H1 (cell line): ENCODE measurements around the gene CCT4. TPM values are rescaled to one million over a fixed set of nuclear protein-coding genes. Genes with fewer than 3 reads are reported as not detected.
A peak's percentile ranks its signal among the peaks of the same experiment; 100 is the strongest.

Experiments
- ASH2L ChIP-seq: fragments of 200-600, 300-600 bp; sonication (generic); IDR thresholded peaks from one replicate; pipeline ENCODE4 v1.7.1; 2017; ENCODE audit warnings: low read length
- EZH2 ChIP-seq: fragments of 200-600 bp; sonication (generic); IDR thresholded peaks from 2 replicates; pipeline ENCODE4 v1.7.1; 2012; ENCODE audit warnings: low read depth, mild to moderate bottlenecking, moderate library complexity, low read length, inconsistent platforms; ENCODE audit not compliant: severe bottlenecking
- FOSL1 ChIP-seq: IDR thresholded peaks from 2 replicates; pipeline ENCODE4 v1.6.1; 2011; ENCODE audit warnings: mild to moderate bottlenecking, low read depth, low read length, moderate library complexity; ENCODE audit not compliant: insufficient read depth
- HDAC6 ChIP-seq: IDR thresholded peaks from one replicate; pipeline ENCODE4 v1.7.1; 2012; ENCODE audit warnings: low read depth, mild to moderate bottlenecking, inconsistent platforms, low read length, moderate library complexity
- KDM4A ChIP-seq: IDR thresholded peaks from one replicate; pipeline ENCODE4 v1.7.1; 2012; ENCODE audit warnings: low read depth, mild to moderate bottlenecking, moderate library complexity, low read length, inconsistent platforms; ENCODE audit not compliant: severe bottlenecking
- RAD21 ChIP-seq, 2 experiments: IDR thresholded peaks in 1 of 2; conservative IDR thresholded peaks in 1 of 2; 2 replicates each; pipeline ENCODE4 v1.6.1; 2011; ENCODE audit warnings: low read depth in 2 of 2, low read length in 2 of 2, improper control_type of control experiment in 1 of 2, inconsistent platforms in 1 of 2, mild to moderate bottlenecking in 1 of 2, moderate library complexity in 1 of 2
- RBBP5 ChIP-seq: IDR thresholded peaks from 2 replicates; pipeline ENCODE4 v1.7.1; 2012; ENCODE audit warnings: low read depth, mild to moderate bottlenecking, inconsistent platforms, low read length, moderate library complexity, borderline replicate concordance
- RFX5 ChIP-seq: IDR thresholded peaks from 2 replicates; pipeline ENCODE4 v1.6.1; 2011; ENCODE audit warnings: low read depth, low read length, improper control_type of control experiment, borderline replicate concordance
- SAP30 ChIP-seq: fragments of 300-600 bp; sonication (generic); IDR thresholded peaks from 2 replicates; pipeline ENCODE4 v1.7.1; 2012; ENCODE audit warnings: low read length, moderate library complexity, mild to moderate bottlenecking, inconsistent platforms; ENCODE audit not compliant: insufficient read depth, insufficient replicate concordance
- SP4 ChIP-seq: IDR thresholded peaks from 2 replicates; pipeline ENCODE4 v1.6.1; 2012; ENCODE audit warnings: low read length, inconsistent platforms
- SUZ12 ChIP-seq: fragments of 200-600 bp; sonication (generic); IDR thresholded peaks from 2 replicates; pipeline ENCODE4 v1.6.1; 2012; ENCODE audit warnings: mild to moderate bottlenecking, inconsistent platforms, low read length, moderate library complexity, mixed read lengths
- TAF7 ChIP-seq: optimal IDR thresholded peaks from 2 replicates; pipeline ENCODE3; 2011; ENCODE audit warnings: low read depth, mild to moderate bottlenecking, inconsistent platforms, low read length, moderate library complexity, borderline replicate concordance
- polyA plus RNA-seq, 7 experiments: library from polyadenylated mRNA; depleted of rRNA in 3 of 7; stranded (reverse) in 5 of 7; unstranded in 2 of 7; fragments of >200 nt in 5 of 7; fragments of 200-250 nt in 2 of 7; gene quantifications; 1 replicate in 5 of 7; 2 replicates in 1 of 7; 4 replicates in 1 of 7; pipeline versions ENCODE4 v1.2.1 to v1.2.3, GENCODE V29; 2011 to 2013; ENCODE audit warnings: missing spikeins in 2 of 7, mixed read lengths in 2 of 7
- total RNA-seq: library from RNA; stranded (reverse); fragmentation: NEBNext Ultra II Directional; extraction: Animal tissue kit (Norgen Biotek cat#: 25700); gene quantifications from 2 replicates; pipeline ENCODE4 v1.2.1, GENCODE V29; 2021
- TF ChIP-seq, protein P1 (sequence below): IDR thresholded peaks from 2 replicates; pipeline ENCODE4 v1.6.1; 2011; ENCODE audit warnings: low read length, improper control_type of control experiment
- TF ChIP-seq, protein P2 (sequence below), 3 experiments: IDR thresholded peaks; 1 replicate in 2 of 3; 2 replicates in 1 of 3; pipeline versions ENCODE4 v1.5.1 to v1.6.1; 2011; ENCODE audit warnings: low read length in 3 of 3, mild to moderate bottlenecking in 3 of 3, inconsistent platforms in 2 of 3, low read depth in 1 of 3, moderate library complexity in 1 of 3; ENCODE audit not compliant: insufficient read depth in 1 of 3; ENCODE audit errors: control extremely low read depth in 1 of 3

The CCT4 gene
- total and polyA plus RNA-seq, 2 of the 8 experiments (the other 6 are each of a cell fraction or from before 2014, with no cell fraction given) = 129 to 359 TPM

DNA sequence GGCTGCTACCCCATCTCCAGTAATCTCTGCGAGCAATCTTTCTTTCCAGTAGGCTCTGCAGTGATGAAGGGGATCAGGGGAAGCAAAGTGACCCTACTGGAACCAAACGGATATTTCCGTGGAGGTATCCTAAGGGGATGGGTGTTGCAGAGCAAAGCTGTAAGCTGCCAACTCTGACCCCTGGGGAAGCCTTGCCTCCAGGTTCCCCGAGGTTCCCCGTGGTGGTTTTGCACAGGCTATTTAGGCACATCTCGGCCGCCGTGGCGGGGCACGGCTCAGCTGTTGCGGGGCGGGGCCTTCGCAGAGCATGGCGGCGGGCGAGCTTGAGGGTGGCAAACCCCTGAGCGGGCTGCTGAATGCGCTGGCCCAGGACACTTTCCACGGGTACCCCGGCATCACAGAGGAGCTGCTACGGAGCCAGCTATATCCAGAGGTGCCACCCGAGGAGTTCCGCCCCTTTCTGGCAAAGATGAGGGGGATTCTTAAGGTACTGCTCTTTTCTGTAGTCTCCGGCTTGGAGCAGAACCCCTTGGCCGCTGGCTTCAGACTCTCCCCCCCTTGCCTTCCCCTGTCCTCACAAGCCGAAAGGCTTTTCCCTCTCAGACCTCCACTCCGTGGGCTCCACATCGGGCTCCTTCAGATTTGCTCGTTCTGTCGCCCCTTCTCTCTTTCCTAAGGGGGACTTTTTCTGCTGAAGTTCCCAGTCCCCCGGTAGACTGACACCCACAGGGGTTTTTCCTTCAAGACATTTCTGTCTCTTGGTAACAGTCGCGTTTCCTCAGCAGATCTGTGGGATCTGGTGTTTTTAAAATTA is 17.1 kb upstream of the CCT4 start, which contains the start of gene COMMD1 (continued):
- TF ChIP-seq RBBP5 (peak; percentile 49; the same call in 1 of the 2 replicates), HDAC6 (no peak), RAD21 (IDR thresholded peaks at IDR 0.05 in 1 of 2, conservative IDR thresholded peaks at IDR 0.05 in 1 of 2; ENCODE audit: low read depth in 2 of 2, low read length in 2 of 2) (0 out of 4 replicates have a peak, but pooled peaks of 1 of the 2 experiments have one; percentile 10), FOSL1 (no peak), EZH2 (no peak), SAP30 (peak; percentile 42), ASH2L (peak; percentile 68), TAF7 (peak; percentile 83), SP4 (no peak), SUZ12 (no peak), RFX5 (no peak), KDM4A (peak; percentile 86)
- TF ChIP-seq, protein P1, sequence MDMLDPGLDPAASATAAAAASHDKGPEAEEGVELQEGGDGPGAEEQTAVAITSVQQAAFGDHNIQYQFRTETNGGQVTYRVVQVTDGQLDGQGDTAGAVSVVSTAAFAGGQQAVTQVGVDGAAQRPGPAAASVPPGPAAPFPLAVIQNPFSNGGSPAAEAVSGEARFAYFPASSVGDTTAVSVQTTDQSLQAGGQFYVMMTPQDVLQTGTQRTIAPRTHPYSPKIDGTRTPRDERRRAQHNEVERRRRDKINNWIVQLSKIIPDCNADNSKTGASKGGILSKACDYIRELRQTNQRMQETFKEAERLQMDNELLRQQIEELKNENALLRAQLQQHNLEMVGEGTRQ = no peak
- TF ChIP-seq, protein P2, sequence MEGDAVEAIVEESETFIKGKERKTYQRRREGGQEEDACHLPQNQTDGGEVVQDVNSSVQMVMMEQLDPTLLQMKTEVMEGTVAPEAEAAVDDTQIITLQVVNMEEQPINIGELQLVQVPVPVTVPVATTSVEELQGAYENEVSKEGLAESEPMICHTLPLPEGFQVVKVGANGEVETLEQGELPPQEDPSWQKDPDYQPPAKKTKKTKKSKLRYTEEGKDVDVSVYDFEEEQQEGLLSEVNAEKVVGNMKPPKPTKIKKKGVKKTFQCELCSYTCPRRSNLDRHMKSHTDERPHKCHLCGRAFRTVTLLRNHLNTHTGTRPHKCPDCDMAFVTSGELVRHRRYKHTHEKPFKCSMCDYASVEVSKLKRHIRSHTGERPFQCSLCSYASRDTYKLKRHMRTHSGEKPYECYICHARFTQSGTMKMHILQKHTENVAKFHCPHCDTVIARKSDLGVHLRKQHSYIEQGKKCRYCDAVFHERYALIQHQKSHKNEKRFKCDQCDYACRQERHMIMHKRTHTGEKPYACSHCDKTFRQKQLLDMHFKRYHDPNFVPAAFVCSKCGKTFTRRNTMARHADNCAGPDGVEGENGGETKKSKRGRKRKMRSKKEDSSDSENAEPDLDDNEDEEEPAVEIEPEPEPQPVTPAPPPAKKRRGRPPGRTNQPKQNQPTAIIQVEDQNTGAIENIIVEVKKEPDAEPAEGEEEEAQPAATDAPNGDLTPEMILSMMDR (IDR thresholded peaks at IDR 0.05; ENCODE audit: control extremely low read depth in 1 of 3, insufficient read depth in 1 of 3, low read depth in 1 of 3, low read length in 3 of 3) = no peak
